PFSK-1 (cell line): ENCODE measurements around the gene SHFL.

Experiments used
- POLR2AphosphoS5 ChIP-seq: IDR thresholded peaks from 2 replicates; pipeline ENCODE4 v1.6.1; 2012; ENCODE audit warnings: low read depth, mild to moderate bottlenecking, control low read depth, low read length, moderate library complexity
- SIN3A ChIP-seq: IDR thresholded peaks from 2 replicates; pipeline ENCODE4 v1.6.1; 2012; ENCODE audit warnings: mild to moderate bottlenecking, low read length, moderate library complexity, borderline replicate concordance; ENCODE audit not compliant: insufficient read depth
- TF ChIP-seq, protein P1 (sequence below), 2 experiments: IDR thresholded peaks; 2 replicates each; pipeline versions ENCODE4 v1.6.1 to v1.8.0; 2011 to 2012; ENCODE audit warnings: low read depth in 2 of 2, low read length in 2 of 2, control low read depth in 1 of 2, inconsistent platforms in 1 of 2, mild to moderate bottlenecking in 1 of 2, moderate library complexity in 1 of 2; ENCODE audit not compliant: insufficient read depth in 1 of 2

GRCh38 chr19:10076535-10076934, 9.6 kb upstream of the SHFL start:
- TF ChIP-seq, protein P1, sequence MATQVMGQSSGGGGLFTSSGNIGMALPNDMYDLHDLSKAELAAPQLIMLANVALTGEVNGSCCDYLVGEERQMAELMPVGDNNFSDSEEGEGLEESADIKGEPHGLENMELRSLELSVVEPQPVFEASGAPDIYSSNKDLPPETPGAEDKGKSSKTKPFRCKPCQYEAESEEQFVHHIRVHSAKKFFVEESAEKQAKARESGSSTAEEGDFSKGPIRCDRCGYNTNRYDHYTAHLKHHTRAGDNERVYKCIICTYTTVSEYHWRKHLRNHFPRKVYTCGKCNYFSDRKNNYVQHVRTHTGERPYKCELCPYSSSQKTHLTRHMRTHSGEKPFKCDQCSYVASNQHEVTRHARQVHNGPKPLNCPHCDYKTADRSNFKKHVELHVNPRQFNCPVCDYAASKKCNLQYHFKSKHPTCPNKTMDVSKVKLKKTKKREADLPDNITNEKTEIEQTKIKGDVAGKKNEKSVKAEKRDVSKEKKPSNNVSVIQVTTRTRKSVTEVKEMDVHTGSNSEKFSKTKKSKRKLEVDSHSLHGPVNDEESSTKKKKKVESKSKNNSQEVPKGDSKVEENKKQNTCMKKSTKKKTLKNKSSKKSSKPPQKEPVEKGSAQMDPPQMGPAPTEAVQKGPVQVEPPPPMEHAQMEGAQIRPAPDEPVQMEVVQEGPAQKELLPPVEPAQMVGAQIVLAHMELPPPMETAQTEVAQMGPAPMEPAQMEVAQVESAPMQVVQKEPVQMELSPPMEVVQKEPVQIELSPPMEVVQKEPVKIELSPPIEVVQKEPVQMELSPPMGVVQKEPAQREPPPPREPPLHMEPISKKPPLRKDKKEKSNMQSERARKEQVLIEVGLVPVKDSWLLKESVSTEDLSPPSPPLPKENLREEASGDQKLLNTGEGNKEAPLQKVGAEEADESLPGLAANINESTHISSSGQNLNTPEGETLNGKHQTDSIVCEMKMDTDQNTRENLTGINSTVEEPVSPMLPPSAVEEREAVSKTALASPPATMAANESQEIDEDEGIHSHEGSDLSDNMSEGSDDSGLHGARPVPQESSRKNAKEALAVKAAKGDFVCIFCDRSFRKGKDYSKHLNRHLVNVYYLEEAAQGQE (IDR thresholded peaks at IDR 0.05; ENCODE audit: insufficient read depth in 1 of 2, low read depth in 2 of 2, low read length in 2 of 2) = no peak
- TF ChIP-seq POLR2AphosphoS5 = no peak
- no peak for TF ChIP-seq SIN3A
